Keratinocyte (primary cell): ENCODE results near the gene GRIP1. TPM values are rescaled to one million over a fixed set of nuclear protein-coding genes. Genes with fewer than 3 reads are reported as not detected.

Experiments used
- DNase-seq: peaks from one replicate; pipeline ENCODE4 v3.0.0-alpha.2; 2011; ENCODE audit warnings: low read depth, missing footprints, low spot score
- FAIRE-seq: peaks from 2 replicates; lab custom pipeline; 2011; peaks lifted over from hg19 to GRCh38; lab: Jason Lieb, UNC
- H2AFZ ChIP-seq: 2 replicates; pipeline ENCODE4 v1.6.0; 2012; ENCODE audit warnings: low read length, control low read depth, inconsistent platforms; ENCODE audit not compliant: control insufficient read depth
- H3K27ac ChIP-seq: 2 replicates; pipeline ENCODE4 v1.5.1; 2011; ENCODE audit warnings: low read length; ENCODE audit not compliant: control insufficient read depth, insufficient read depth
- H3K27me3 ChIP-seq: 3 replicates; pipeline ENCODE4 v1.6.0; 2011; ENCODE audit warnings: low read length; ENCODE audit not compliant: control insufficient read depth, insufficient read depth; ENCODE audit errors: extremely low read depth
- H3K36me3 ChIP-seq, 2 experiments: 2 replicates in 1 of 2; 3 replicates in 1 of 2; pipeline ENCODE4 v1.5.1; 2011; ENCODE audit warnings: low read length in 2 of 2, mild to moderate bottlenecking in 1 of 2; ENCODE audit not compliant: control insufficient read depth in 2 of 2, insufficient read depth in 2 of 2; ENCODE audit errors: extremely low read depth in 1 of 2
- H3K4me1 ChIP-seq: 3 replicates; pipeline ENCODE4 v1.5.1; 2011; ENCODE audit warnings: low read length; ENCODE audit not compliant: control insufficient read depth, insufficient read depth; ENCODE audit errors: extremely low read depth
- H3K4me2 ChIP-seq: 3 replicates; pipeline ENCODE4 v1.6.0; 2011; ENCODE audit warnings: low read depth, low read length; ENCODE audit not compliant: control insufficient read depth, insufficient read depth; ENCODE audit errors: extremely low read depth
- H3K4me3 ChIP-seq, 3 experiments: fragments of 200-600 bp in 1 of 3; sonication (generic) in 1 of 3; 2 replicates in 2 of 3; 3 replicates in 1 of 3; pipeline ENCODE4 v1.5.1; 2011 to 2016; ENCODE audit warnings: low read length in 3 of 3, mild to moderate bottlenecking in 3 of 3, control low read depth in 2 of 3, inconsistent platforms in 1 of 3, low read depth in 1 of 3, mixed read lengths in 1 of 3, mixed run types in 1 of 3, moderate library complexity in 1 of 3; ENCODE audit not compliant: control insufficient read depth in 2 of 3, insufficient read depth in 2 of 3; ENCODE audit errors: extremely low read depth in 1 of 3
- H3K79me2 ChIP-seq: 2 replicates; pipeline ENCODE4 v1.6.0; 2012; ENCODE audit warnings: low read length; ENCODE audit not compliant: control insufficient read depth, insufficient read depth
- H3K9ac ChIP-seq: 3 replicates; pipeline ENCODE4 v1.6.0; 2011; ENCODE audit warnings: low read length; ENCODE audit not compliant: control insufficient read depth, insufficient read depth; ENCODE audit errors: extremely low read depth
- H3K9me1 ChIP-seq: 3 replicates; pipeline ENCODE4 v1.6.0; 2011; ENCODE audit warnings: low read length; ENCODE audit not compliant: control insufficient read depth, insufficient read depth; ENCODE audit errors: extremely low read depth
- H3K9me3 ChIP-seq: 2 replicates; pipeline ENCODE4 v1.5.1; 2012; ENCODE audit warnings: low read depth, low read length; ENCODE audit not compliant: control insufficient read depth
- H4K20me1 ChIP-seq: 3 replicates; pipeline ENCODE4 v1.6.0; 2011; ENCODE audit warnings: low read length; ENCODE audit not compliant: control insufficient read depth, insufficient read depth; ENCODE audit errors: extremely low read depth
- EZH2 ChIP-seq: IDR thresholded peaks from one replicate; pipeline ENCODE4 v1.6.1; 2012; ENCODE audit warnings: inconsistent platforms, mild to moderate bottlenecking, low read length, moderate library complexity
- dilution Hi-C: fragments of 300-500 bp; cut with MboI; formaldehyde crosslinking; loops from one replicate; pipeline ENCODE4 v1.7.0; 2020; ENCODE audit warnings: low sequenced_read_pairs; ENCODE audit not compliant: extremely low pct_ligation_motif_present
- polyA plus RNA-seq, 5 experiments: library from polyadenylated mRNA; depleted of rRNA in 3 of 5; stranded (reverse) in 3 of 5; stranded (forward) in 1 of 5; unstranded in 1 of 5; fragments of >200 nt; gene quantifications; 1 replicate in 1 of 5; 2 replicates in 3 of 5; 3 replicates in 1 of 5; pipeline versions ENCODE4 v1.2.1 to v1.2.3, GENCODE V29; 2011 to 2012; ENCODE audit warnings: missing spikeins in 2 of 5, low read depth in 1 of 5, low replicate concordance in 1 of 5
- TF ChIP-seq, protein P1 (sequence below), 3 experiments: IDR thresholded peaks in 1 of 3; conservative IDR thresholded peaks in 1 of 3; optimal IDR thresholded peaks in 1 of 3; 2 replicates in 2 of 3; 3 replicates in 1 of 3; pipeline versions ENCODE3 to v1.5.1; 2011; ENCODE audit warnings: low read length in 3 of 3, mild to moderate bottlenecking in 3 of 3, moderate library complexity in 2 of 3, control low read depth in 1 of 3, inconsistent platforms in 1 of 3; ENCODE audit not compliant: insufficient read depth in 2 of 3; ENCODE audit errors: extremely low read depth in 1 of 3

GRIP1 gene
- polyA plus RNA-seq, 1 donor (not counting 4 experiments of a cell fraction or from before 2014, with no cell fraction given): 6.7 TPM

DNA sequence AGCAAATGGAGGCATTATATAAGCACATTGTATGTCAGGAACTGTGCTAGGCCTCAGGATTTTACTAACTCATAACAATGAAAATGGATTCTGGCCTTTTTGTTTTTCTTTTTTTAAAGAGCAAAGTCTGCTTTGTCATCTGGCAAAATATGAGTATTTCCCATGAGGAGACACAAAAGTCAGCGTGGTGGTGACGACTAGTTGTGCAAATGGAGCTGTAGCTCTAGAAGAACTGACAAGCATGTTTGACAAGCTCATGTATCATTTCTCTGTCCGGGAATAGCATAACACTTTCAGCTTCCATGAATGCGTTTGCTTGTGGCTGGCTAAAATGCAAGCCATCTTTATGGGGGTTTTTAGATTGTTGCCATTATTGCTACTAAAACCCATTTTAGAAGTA is 248.8 kb downstream of the GRIP1 start:
- no peaks in the 10 kb centered on the region for H3K4me1 ChIP-seq
- no peak for DNase-seq
- no peaks in the 10 kb centered on the region for H3K36me3 ChIP-seq
- H3K4me3 ChIP-seq: no peak overlapping the region
- H4K20me1 ChIP-seq: no peaks in the 10 kb centered on the region
- no peak overlapping the region for H2AFZ ChIP-seq
- H3K79me2 ChIP-seq: no peaks in the 10 kb centered on the region
- dilution Hi-C loops: no loop called here
- H3K27me3 ChIP-seq: no peaks in the 10 kb centered on the region
- no peak overlapping the region for H3K27ac ChIP-seq
- no peak for TF ChIP-seq EZH2
- TF ChIP-seq, protein P1, sequence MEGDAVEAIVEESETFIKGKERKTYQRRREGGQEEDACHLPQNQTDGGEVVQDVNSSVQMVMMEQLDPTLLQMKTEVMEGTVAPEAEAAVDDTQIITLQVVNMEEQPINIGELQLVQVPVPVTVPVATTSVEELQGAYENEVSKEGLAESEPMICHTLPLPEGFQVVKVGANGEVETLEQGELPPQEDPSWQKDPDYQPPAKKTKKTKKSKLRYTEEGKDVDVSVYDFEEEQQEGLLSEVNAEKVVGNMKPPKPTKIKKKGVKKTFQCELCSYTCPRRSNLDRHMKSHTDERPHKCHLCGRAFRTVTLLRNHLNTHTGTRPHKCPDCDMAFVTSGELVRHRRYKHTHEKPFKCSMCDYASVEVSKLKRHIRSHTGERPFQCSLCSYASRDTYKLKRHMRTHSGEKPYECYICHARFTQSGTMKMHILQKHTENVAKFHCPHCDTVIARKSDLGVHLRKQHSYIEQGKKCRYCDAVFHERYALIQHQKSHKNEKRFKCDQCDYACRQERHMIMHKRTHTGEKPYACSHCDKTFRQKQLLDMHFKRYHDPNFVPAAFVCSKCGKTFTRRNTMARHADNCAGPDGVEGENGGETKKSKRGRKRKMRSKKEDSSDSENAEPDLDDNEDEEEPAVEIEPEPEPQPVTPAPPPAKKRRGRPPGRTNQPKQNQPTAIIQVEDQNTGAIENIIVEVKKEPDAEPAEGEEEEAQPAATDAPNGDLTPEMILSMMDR (optimal IDR thresholded peaks at IDR 0.05 in 1 of 3, IDR thresholded peaks at IDR 0.05 in 1 of 3, conservative IDR thresholded peaks at IDR 0.05 in 1 of 3; ENCODE audit: extremely low read depth in 1 of 3, insufficient read depth in 2 of 3, low read length in 3 of 3): no peak
- no peak overlapping the region for H3K4me2 ChIP-seq
- no peak overlapping the region for H3K9ac ChIP-seq
- H3K9me1 ChIP-seq: no peaks in the 10 kb centered on the region
- FAIRE-seq: no peak
- H3K9me3 ChIP-seq: no peaks in the 10 kb centered on the region

DNA sequence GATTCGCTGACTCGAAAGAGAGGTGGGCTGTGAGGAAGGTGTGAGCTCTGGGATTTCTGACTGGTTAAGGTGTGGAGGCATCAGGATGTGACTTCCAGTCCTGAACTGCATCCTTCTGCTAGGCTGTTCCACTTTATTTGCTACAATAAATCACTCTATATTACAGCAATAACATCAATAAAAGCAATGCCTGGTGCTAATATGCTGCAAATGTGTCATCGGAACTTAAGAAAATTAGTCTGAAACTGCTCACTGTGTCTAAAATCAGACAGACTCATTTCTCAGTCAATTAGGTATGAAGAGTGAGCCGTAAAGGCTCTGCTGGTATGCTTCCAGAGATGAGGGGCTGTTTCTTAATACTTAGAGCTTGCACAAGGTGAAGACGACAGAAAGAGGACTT is 250.0 kb downstream of the GRIP1 start:
- H2AFZ ChIP-seq: no peak overlapping the region
- H3K36me3 ChIP-seq: no peaks in the 10 kb centered on the region
- TF ChIP-seq, protein P1 (optimal IDR thresholded peaks at IDR 0.05 in 1 of 3, IDR thresholded peaks at IDR 0.05 in 1 of 3, conservative IDR thresholded peaks at IDR 0.05 in 1 of 3; ENCODE audit: extremely low read depth in 1 of 3, insufficient read depth in 2 of 3, low read length in 3 of 3): no peak
- TF ChIP-seq EZH2: no peak
- no peak overlapping the region for H3K4me3 ChIP-seq
- H3K79me2 ChIP-seq: no peaks in the 10 kb centered on the region
- H3K27ac ChIP-seq: no peak overlapping the region
- dilution Hi-C loops: no loop called here
- no peak overlapping the region for H3K4me2 ChIP-seq
- H3K4me1 ChIP-seq: no peaks in the 10 kb centered on the region
- no peaks in the 10 kb centered on the region for H3K9me3 ChIP-seq
- DNase-seq (no peak), FAIRE-seq (no peak)
- no peaks in the 10 kb centered on the region for H4K20me1 ChIP-seq
- H3K9ac ChIP-seq: no peak overlapping the region
- H3K27me3 ChIP-seq: no peaks in the 10 kb centered on the region
- no peaks in the 10 kb centered on the region for H3K9me1 ChIP-seq
